ENCODE data around the gene HSD11B2.

HSD11B2 gene

GRCh38 chr16:67466581-67466980, 35.7 kb downstream of the HSD11B2 start:
- peaks cover 3% of the 10 kb centered on the region for H3K27me3 Mint-ChIP-seq (ENCODE audit: low read depth)
- peaks cover 19% of the 10 kb centered on the region for H3K4me1 Mint-ChIP-seq
- no peak overlapping the region for H3K4me3 Mint-ChIP-seq
- H3K36me3 Mint-ChIP-seq (ENCODE audit: low read depth), result no peaks in the 10 kb centered on the region
- TF ChIP-seq, protein P1, sequence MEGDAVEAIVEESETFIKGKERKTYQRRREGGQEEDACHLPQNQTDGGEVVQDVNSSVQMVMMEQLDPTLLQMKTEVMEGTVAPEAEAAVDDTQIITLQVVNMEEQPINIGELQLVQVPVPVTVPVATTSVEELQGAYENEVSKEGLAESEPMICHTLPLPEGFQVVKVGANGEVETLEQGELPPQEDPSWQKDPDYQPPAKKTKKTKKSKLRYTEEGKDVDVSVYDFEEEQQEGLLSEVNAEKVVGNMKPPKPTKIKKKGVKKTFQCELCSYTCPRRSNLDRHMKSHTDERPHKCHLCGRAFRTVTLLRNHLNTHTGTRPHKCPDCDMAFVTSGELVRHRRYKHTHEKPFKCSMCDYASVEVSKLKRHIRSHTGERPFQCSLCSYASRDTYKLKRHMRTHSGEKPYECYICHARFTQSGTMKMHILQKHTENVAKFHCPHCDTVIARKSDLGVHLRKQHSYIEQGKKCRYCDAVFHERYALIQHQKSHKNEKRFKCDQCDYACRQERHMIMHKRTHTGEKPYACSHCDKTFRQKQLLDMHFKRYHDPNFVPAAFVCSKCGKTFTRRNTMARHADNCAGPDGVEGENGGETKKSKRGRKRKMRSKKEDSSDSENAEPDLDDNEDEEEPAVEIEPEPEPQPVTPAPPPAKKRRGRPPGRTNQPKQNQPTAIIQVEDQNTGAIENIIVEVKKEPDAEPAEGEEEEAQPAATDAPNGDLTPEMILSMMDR (IDR thresholded peaks at IDR 0.05; ENCODE audit: unreplicated experiment in 3 of 3), result no peak
- no peaks in the 10 kb centered on the region for H3K9me3 Mint-ChIP-seq
- no peak overlapping the region for H3K27ac Mint-ChIP-seq

DNA sequence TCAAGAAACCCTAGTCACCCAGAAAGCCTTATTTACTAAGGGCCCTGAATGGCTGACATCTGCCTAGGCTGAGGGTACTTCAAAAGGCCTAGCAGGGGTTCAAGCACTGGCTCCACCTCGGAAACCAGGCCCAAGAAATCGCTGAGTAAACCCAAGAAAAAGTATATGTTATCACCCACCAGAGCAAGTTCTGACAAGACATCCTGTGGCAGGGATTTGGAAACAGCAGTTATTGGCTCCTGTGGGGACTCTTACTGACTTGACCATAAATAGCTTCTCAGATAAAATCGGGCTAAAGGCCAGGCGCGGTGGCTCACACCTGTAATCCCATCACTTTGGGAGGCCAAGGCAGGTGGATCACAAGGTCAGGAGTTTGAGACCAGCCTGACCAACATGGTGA, 37.8 kb downstream of the HSD11B2 start:
- TF ChIP-seq, protein P1 (IDR thresholded peaks at IDR 0.05; ENCODE audit: unreplicated experiment in 3 of 3), result no peak
- H3K36me3 Mint-ChIP-seq (ENCODE audit: low read depth), result no peaks in the 10 kb centered on the region
- H3K27ac Mint-ChIP-seq, result no peak overlapping the region

GRCh38 chr16:67470359-67470758, 39.4 kb downstream of the HSD11B2 start:
- Mint-ChIP-seq H3K4me3 (no peak overlapping the region), H3K9me3 (no peaks in the 10 kb centered on the region), H3K27me3 (ENCODE audit: low read depth) (peaks cover 3% of the 10 kb centered on the region), H3K4me1 (peaks cover 20% of the 10 kb centered on the region), H3K36me3 (ENCODE audit: low read depth) (no peaks in the 10 kb centered on the region), H3K27ac (no peak overlapping the region)
- TF ChIP-seq, protein P1 (IDR thresholded peaks at IDR 0.05; ENCODE audit: unreplicated experiment in 3 of 3), result no peak

More for the DNA sequence above, 37.8 kb downstream of the HSD11B2 start:
- Mint-ChIP-seq H3K4me1 (peaks cover 20% of the 10 kb centered on the region), H3K9me3 (no peaks in the 10 kb centered on the region), H3K27me3 (ENCODE audit: low read depth) (peaks cover 3% of the 10 kb centered on the region), H3K4me3 (no peak overlapping the region)

GRCh38 chr16:67471758-67472384, 41.0 kb downstream of the HSD11B2 start:
- peaks cover 20% of the 10 kb centered on the region for H3K4me1 Mint-ChIP-seq
- no peak overlapping the region for H3K4me3 Mint-ChIP-seq

DNA sequence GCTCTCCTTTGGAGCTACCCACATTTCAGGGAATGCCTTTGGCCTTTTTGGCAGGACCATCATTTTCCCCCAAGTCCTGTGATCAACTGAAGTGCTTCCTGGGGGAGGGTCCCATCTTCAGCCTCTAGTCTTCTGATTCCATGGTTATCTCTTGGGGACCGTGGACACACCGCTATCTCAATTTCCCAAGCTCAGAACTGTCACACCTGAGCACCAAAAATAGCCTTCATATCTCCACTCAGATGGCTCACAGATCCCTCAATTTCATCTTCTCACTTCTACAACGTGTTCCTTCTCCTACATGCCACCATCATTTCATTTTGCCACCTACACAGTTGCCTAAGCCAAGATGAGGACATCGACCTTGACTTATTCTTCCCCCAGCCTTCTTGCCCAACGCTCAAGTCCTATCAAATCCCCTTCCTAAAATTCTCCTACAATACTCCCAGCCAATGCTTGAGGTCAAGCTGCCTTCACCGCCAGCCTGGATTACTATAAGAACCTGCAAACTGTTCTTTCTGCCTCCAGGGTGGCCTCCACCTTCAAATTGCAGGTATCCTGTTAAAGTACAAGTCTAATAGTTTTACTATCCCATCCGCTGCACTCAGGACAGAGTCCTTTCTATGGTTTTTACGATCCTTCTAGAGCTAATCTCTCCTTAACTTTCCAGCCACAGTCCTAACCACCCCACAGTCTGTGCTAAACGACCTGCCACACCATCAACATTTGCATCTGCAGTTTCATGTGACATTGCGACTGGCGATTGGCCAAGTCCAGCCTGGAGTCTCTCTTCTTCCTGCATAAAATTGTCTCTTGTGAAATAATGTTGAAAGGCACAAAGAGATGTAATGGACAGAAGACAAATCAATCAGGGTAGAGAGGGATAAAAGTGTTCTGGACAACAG, 43.9 kb downstream of the HSD11B2 start:
- TF ChIP-seq, protein P1 (IDR thresholded peaks at IDR 0.05; ENCODE audit: unreplicated experiment in 3 of 3), result no peak
- H3K27me3 Mint-ChIP-seq (ENCODE audit: low read depth), result no peaks in the 10 kb centered on the region
- H3K36me3 Mint-ChIP-seq (ENCODE audit: low read depth), result no peaks in the 10 kb centered on the region
- no peaks in the 10 kb centered on the region for H3K9me3 Mint-ChIP-seq
- peaks cover 17% of the 10 kb centered on the region for H3K4me1 Mint-ChIP-seq
- no peak overlapping the region for H3K27ac Mint-ChIP-seq
- H3K4me3 Mint-ChIP-seq, result no peak overlapping the region

More at GRCh38 chr16:67471758-67472384, 41.0 kb downstream of the HSD11B2 start:
- H3K27me3 Mint-ChIP-seq (ENCODE audit: low read depth), result peaks cover 3% of the 10 kb centered on the region
- H3K27ac Mint-ChIP-seq, result no peak overlapping the region
- H3K9me3 Mint-ChIP-seq, result no peaks in the 10 kb centered on the region
- H3K36me3 Mint-ChIP-seq (ENCODE audit: low read depth), result no peaks in the 10 kb centered on the region
- TF ChIP-seq, protein P1 (IDR thresholded peaks at IDR 0.05; ENCODE audit: unreplicated experiment in 3 of 3), result no peak

Data from nephron (organoid).